HCT116 (cell line): ENCODE data around the gene RYR3. TPM values are rescaled to one million over a fixed set of nuclear protein-coding genes. Genes with fewer than 3 reads are reported as not detected.

Experiments
- ATAC-seq: fragments of 200-7000 bp; cut with Tn5 transposase; 2 replicates; pipeline ENCODE4 v1.9.1; 2020; ENCODE audit warnings: mild to moderate bottlenecking, moderate library complexity
- BruUV-seq: library from RNA; stranded (reverse); fragments of 400-500 nt; replicated peaks from 2 replicates; lab custom pipeline; 2021; lab: Mats Ljungman, UMichigan
- CTCF ChIA-PET: fragments of 300-600 bp; sonication (Branson Sonifier 250); formaldehyde crosslinking; loops from one replicate; lab custom pipeline; 2021; ENCODE audit warnings: antibody characterized with exemption; lab: Charles Lee
- POLR2A ChIA-PET: fragments of 300-600, 350-600 bp; sonication (Branson Sonifier 250); formaldehyde crosslinking; loops from one replicate; lab custom pipeline; 2021; ENCODE audit warnings: antibody characterized with exemption; lab: Charles Lee
- RAD21 ChIA-PET, 2 experiments: fragments of 300-600 bp; sonication (Branson Sonifier 250); formaldehyde crosslinking; loops; one replicate each; lab custom pipeline; 2023; ENCODE audit warnings: low total read pairs in 2 of 2; ENCODE audit not compliant: uncharacterized antibody in 2 of 2, unreplicated experiment in 2 of 2, low non-redundant PET in 1 of 2; lab: Charles Lee
- DNase-seq: peaks from one replicate; pipeline ENCODE4 v3.0.0-alpha.2; 2010; ENCODE audit warnings: low read depth, low spot score
- H2AFZ ChIP-seq: fragments of 200-600 bp; shearing (Covaris generic), sonication (generic); 2 replicates; pipeline ENCODE4 v1.6.1; 2017; ENCODE audit warnings: low read depth, mixed run types, mixed read lengths, antibody characterized with exemption, low read length; ENCODE audit not compliant: poor library complexity, severe bottlenecking
- H3K27ac ChIP-seq: 2 replicates; pipeline ENCODE4 v1.5.1; 2012; ENCODE audit warnings: low read depth, low read length
- H3K27me3 ChIP-seq: fragments of 200-600 bp; sonication (generic); 2 replicates; pipeline ENCODE4 v1.6.1; 2016; ENCODE audit warnings: mixed run types, low read length, mixed read lengths; ENCODE audit not compliant: insufficient read depth
- H3K36me3 ChIP-seq, 2 experiments: fragments of 200-500 bp in 1 of 2; fragments of 200-600 bp in 1 of 2; sonication (Bioruptor generic) in 1 of 2; sonication (generic) in 1 of 2; 2 replicates each; pipeline versions ENCODE4 v1.5.1 to v1.6.1; 2014 to 2016; ENCODE audit warnings: low read length in 2 of 2, inconsistent platforms in 1 of 2, mixed read lengths in 1 of 2, mixed run types in 1 of 2; ENCODE audit not compliant: insufficient read depth in 2 of 2, control insufficient read depth in 1 of 2
- H3K4me1 ChIP-seq, 2 experiments: fragments of 200-600 bp in 1 of 2; sonication (generic) in 1 of 2; 2 replicates each; pipeline versions ENCODE4 v1.5.1 to v1.6.1; 2012 to 2017; ENCODE audit warnings: low read length in 2 of 2, inconsistent platforms in 1 of 2, mild to moderate bottlenecking in 1 of 2, mixed read lengths in 1 of 2, mixed run types in 1 of 2, moderate library complexity in 1 of 2; ENCODE audit not compliant: insufficient read depth in 2 of 2, control insufficient read depth in 1 of 2
- H3K4me2 ChIP-seq: fragments of 200-600 bp; sonication (generic); 2 replicates; pipeline ENCODE4 v1.6.1; 2017; ENCODE audit warnings: mixed run types, low read length, mixed read lengths
- H3K4me3 ChIP-seq, 2 experiments: fragments of 200-600 bp in 1 of 2; sonication (generic) in 1 of 2; replicated peaks in 1 of 2; 2 replicates each; pipeline ENCODE4 v1.5.1; 2011 to 2016; ENCODE audit warnings: low read length in 2 of 2, control low read depth in 1 of 2, low read depth in 1 of 2, mild to moderate bottlenecking in 1 of 2, mixed read lengths in 1 of 2, mixed run types in 1 of 2
- H3K79me2 ChIP-seq: fragments of 200-600 bp; sonication (generic); 2 replicates; pipeline ENCODE4 v1.6.1; 2017; ENCODE audit warnings: mild to moderate bottlenecking, mixed run types, low read length, moderate library complexity, mixed read lengths; ENCODE audit not compliant: insufficient read depth
- H3K9ac ChIP-seq: fragments of 200-600 bp; sonication (generic); 2 replicates; pipeline ENCODE4 v1.6.1; 2016; ENCODE audit warnings: low read length, mixed read lengths
- H3K9me2 ChIP-seq: fragments of 200-600 bp; sonication (generic), shearing (Covaris generic); 2 replicates; pipeline ENCODE4 v1.6.1; 2017; ENCODE audit warnings: mixed run types, mild to moderate bottlenecking, moderate library complexity; ENCODE audit not compliant: insufficient read depth
- H3K9me3 ChIP-seq, 2 experiments: fragments of 200-500 bp in 1 of 2; fragments of 200-600 bp in 1 of 2; sonication (Bioruptor generic) in 1 of 2; sonication (generic) in 1 of 2; 2 replicates each; pipeline ENCODE4 v1.6.1; 2014 to 2017; ENCODE audit warnings: low read length in 2 of 2, mixed read lengths in 2 of 2, inconsistent platforms in 1 of 2, low read depth in 1 of 2, mild to moderate bottlenecking in 1 of 2, mixed run types in 1 of 2, moderate library complexity in 1 of 2; ENCODE audit not compliant: control insufficient read depth in 1 of 2, insufficient read depth in 1 of 2
- H4K20me1 ChIP-seq: fragments of 200-600 bp; sonication (generic), shearing (Covaris generic); 2 replicates; pipeline ENCODE4 v1.6.1; 2017; ENCODE audit warnings: mixed run types, mild to moderate bottlenecking, moderate library complexity; ENCODE audit not compliant: insufficient read depth
- CBX3 ChIP-seq: IDR thresholded peaks from 2 replicates; pipeline ENCODE4 v1.6.1; 2012; ENCODE audit warnings: low read depth
- EGR1 ChIP-seq: IDR thresholded peaks from 2 replicates; pipeline ENCODE4 v1.6.1; 2012; ENCODE audit warnings: low read depth
- ELF1 ChIP-seq: IDR thresholded peaks from 2 replicates; pipeline ENCODE4 v1.6.1; 2012; ENCODE audit warnings: low read depth, borderline replicate concordance
- EZH2 ChIP-seq: fragments of 200-600 bp; sonication (generic); IDR thresholded peaks from 2 replicates; pipeline ENCODE4 v1.6.1; 2017; ENCODE audit warnings: antibody characterized with exemption, mixed run types
- FOSL1 ChIP-seq: IDR thresholded peaks from 2 replicates; pipeline ENCODE4 v1.6.1; 2012; ENCODE audit warnings: low read depth
- JUND ChIP-seq: IDR thresholded peaks from 2 replicates; pipeline ENCODE4 v1.6.1; 2012
- POLR2AphosphoS5 ChIP-seq: IDR thresholded peaks from 2 replicates; pipeline ENCODE4 v1.6.1; 2011; ENCODE audit warnings: mild to moderate bottlenecking, low read depth, low read length, moderate library complexity
- RAD21 ChIP-seq: IDR thresholded peaks from 2 replicates; pipeline ENCODE4 v1.6.1; 2012; ENCODE audit warnings: low read depth, mild to moderate bottlenecking
- SIN3A ChIP-seq: IDR thresholded peaks from 2 replicates; pipeline ENCODE4 v1.6.1; 2012; ENCODE audit warnings: low read depth
- SP1 ChIP-seq: IDR thresholded peaks from 2 replicates; pipeline ENCODE4 v1.6.1; 2012; ENCODE audit warnings: low read depth
- TCF7L2 ChIP-seq: IDR thresholded peaks from 2 replicates; pipeline ENCODE4 v1.7.0; 2011; ENCODE audit warnings: borderline replicate concordance, inconsistent platforms; ENCODE audit not compliant: insufficient read depth, insufficient read length; ENCODE audit errors: extremely low read depth
- YY1 ChIP-seq: IDR thresholded peaks from 2 replicates; pipeline ENCODE4 v1.6.1; 2011; ENCODE audit warnings: low read length, low read depth, moderate library complexity, mild to moderate bottlenecking; ENCODE audit not compliant: insufficient replicate concordance; ENCODE audit errors: extremely low read depth
- ZBTB33 ChIP-seq: IDR thresholded peaks from 2 replicates; pipeline ENCODE4 v1.6.1; 2011; ENCODE audit warnings: mild to moderate bottlenecking, low read length, moderate library complexity; ENCODE audit not compliant: insufficient replicate concordance; ENCODE audit errors: extremely low read depth
- ZFX ChIP-seq: fragments of 450-650 bp; IDR thresholded peaks from 2 replicates; pipeline ENCODE4 v1.6.1; 2017
- ZNF274 ChIP-seq: fragments of 200-500 bp; sonication (Bioruptor generic); IDR thresholded peaks from 2 replicates; pipeline ENCODE4 v1.6.1; 2014; ENCODE audit warnings: mild to moderate bottlenecking, low read depth, low read length, inconsistent platforms
- intact Hi-C: fragments of 100-400 bp; cut with micrococcal nuclease; formaldehyde crosslinking; loops from 2 replicates; pipeline ENCODE4 v1.10.0; 2022
- total RNA-seq: library from RNA; stranded (reverse); gene quantifications from one replicate; pipeline ENCODE4 v1.2.1, GENCODE V29; 2021; ENCODE audit not compliant: unreplicated experiment
- TF ChIP-seq, protein P1 (sequence below): IDR thresholded peaks from 2 replicates; pipeline ENCODE4 v1.6.1; 2012; ENCODE audit warnings: low read depth
- TF ChIP-seq, protein P2 (sequence below): IDR thresholded peaks from 2 replicates; pipeline ENCODE4 v1.6.1; 2012

Gene RYR3
- total RNA-seq, 1 experiment from 2014 or later: not detected

- no peaks in the 10 kb centered on the region for H3K9me2 ChIP-seq
- H3K27ac ChIP-seq: no peak overlapping the region
- H3K79me2 ChIP-seq: no peaks in the 10 kb centered on the region
- H3K4me3 ChIP-seq: no peak overlapping the region
- no peaks in the 10 kb centered on the region for H3K9me3 ChIP-seq
- intact Hi-C loops: no loop called here
- H4K20me1 ChIP-seq: no peaks in the 10 kb centered on the region
- H3K9ac ChIP-seq: no peak overlapping the region
- H3K27me3 ChIP-seq: peaks cover 32% of the 10 kb centered on the region
- no peaks in the 10 kb centered on the region for H3K4me1 ChIP-seq
- H3K36me3 ChIP-seq: no peaks in the 10 kb centered on the region
- no peak overlapping the region for H3K4me2 ChIP-seq
- H2AFZ ChIP-seq: no peak overlapping the region
- CTCF ChIA-PET: no interaction called here
- BruUV-seq: no TSS peak
- DNase-seq (no peak), ATAC-seq (no peak)
- POLR2A ChIA-PET: no interaction called here
- RAD21 ChIA-PET: no interaction called here
- no peak for TF ChIP-seq CBX3
- TF ChIP-seq EGR1: no peak
Observed at GRCh38 chr15:33438396-33438795, 127.6 kb downstream of the RYR3 start.

GRCh38 chr15:33440900-33441299, 130.1 kb downstream of the RYR3 start:
- no peaks in the 10 kb centered on the region for H3K9me2 ChIP-seq
- BruUV-seq: no TSS peak
- ChIA-PET POLR2A (no interaction called here), RAD21 (no interaction called here), CTCF (no interaction called here)
- H3K4me2 ChIP-seq: no peak overlapping the region
- no peaks in the 10 kb centered on the region for H3K4me1 ChIP-seq
- H2AFZ ChIP-seq: no peak overlapping the region
- no peak overlapping the region for H3K27ac ChIP-seq
- no peak for ATAC-seq
- H3K27me3 ChIP-seq: peaks cover 44% of the 10 kb centered on the region
- no peaks in the 10 kb centered on the region for H3K36me3 ChIP-seq
- no peaks in the 10 kb centered on the region for H3K9me3 ChIP-seq
- intact Hi-C loops: no loop called here
- H3K79me2 ChIP-seq: no peaks in the 10 kb centered on the region
- DNase-seq: no peak
- H3K9ac ChIP-seq: no peak overlapping the region
- no peak overlapping the region for H3K4me3 ChIP-seq
- no peaks in the 10 kb centered on the region for H4K20me1 ChIP-seq
- TF ChIP-seq ZNF274: no peak
- no peak for TF ChIP-seq SP1
- TF ChIP-seq ZFX: no peak
- no peak for TF ChIP-seq EGR1
- no peak for TF ChIP-seq ELF1
- no peak for TF ChIP-seq EZH2
- no peak for TF ChIP-seq SIN3A
- TF ChIP-seq, protein P1, sequence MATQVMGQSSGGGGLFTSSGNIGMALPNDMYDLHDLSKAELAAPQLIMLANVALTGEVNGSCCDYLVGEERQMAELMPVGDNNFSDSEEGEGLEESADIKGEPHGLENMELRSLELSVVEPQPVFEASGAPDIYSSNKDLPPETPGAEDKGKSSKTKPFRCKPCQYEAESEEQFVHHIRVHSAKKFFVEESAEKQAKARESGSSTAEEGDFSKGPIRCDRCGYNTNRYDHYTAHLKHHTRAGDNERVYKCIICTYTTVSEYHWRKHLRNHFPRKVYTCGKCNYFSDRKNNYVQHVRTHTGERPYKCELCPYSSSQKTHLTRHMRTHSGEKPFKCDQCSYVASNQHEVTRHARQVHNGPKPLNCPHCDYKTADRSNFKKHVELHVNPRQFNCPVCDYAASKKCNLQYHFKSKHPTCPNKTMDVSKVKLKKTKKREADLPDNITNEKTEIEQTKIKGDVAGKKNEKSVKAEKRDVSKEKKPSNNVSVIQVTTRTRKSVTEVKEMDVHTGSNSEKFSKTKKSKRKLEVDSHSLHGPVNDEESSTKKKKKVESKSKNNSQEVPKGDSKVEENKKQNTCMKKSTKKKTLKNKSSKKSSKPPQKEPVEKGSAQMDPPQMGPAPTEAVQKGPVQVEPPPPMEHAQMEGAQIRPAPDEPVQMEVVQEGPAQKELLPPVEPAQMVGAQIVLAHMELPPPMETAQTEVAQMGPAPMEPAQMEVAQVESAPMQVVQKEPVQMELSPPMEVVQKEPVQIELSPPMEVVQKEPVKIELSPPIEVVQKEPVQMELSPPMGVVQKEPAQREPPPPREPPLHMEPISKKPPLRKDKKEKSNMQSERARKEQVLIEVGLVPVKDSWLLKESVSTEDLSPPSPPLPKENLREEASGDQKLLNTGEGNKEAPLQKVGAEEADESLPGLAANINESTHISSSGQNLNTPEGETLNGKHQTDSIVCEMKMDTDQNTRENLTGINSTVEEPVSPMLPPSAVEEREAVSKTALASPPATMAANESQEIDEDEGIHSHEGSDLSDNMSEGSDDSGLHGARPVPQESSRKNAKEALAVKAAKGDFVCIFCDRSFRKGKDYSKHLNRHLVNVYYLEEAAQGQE: no peak
- TF ChIP-seq FOSL1: no peak
- TF ChIP-seq CBX3: no peak
- TF ChIP-seq RAD21: no peak
- no peak for TF ChIP-seq TCF7L2
- TF ChIP-seq, protein P2, sequence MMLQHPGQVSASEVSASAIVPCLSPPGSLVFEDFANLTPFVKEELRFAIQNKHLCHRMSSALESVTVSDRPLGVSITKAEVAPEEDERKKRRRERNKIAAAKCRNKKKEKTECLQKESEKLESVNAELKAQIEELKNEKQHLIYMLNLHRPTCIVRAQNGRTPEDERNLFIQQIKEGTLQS: no peak
- TF ChIP-seq ZBTB33: no peak
- TF ChIP-seq POLR2AphosphoS5: no peak
- TF ChIP-seq JUND: no peak
- no peak for TF ChIP-seq YY1
